SHP77 (cell line): ENCODE data around the gene ADM5.

Experiments
- DNase-seq, 2 experiments: peaks; one replicate each; lab custom pipeline; 2025; lab: John Stamatoyannopoulos, UW

ADM5 gene

GRCh38 chr19:49658566-49659442 is 30.6 kb upstream of the ADM5 start:
- DNase-seq, result no peak

GRCh38 chr19:49660338-49660961 is 28.9 kb upstream of the ADM5 start:
- DNase-seq, result no peak

DNA sequence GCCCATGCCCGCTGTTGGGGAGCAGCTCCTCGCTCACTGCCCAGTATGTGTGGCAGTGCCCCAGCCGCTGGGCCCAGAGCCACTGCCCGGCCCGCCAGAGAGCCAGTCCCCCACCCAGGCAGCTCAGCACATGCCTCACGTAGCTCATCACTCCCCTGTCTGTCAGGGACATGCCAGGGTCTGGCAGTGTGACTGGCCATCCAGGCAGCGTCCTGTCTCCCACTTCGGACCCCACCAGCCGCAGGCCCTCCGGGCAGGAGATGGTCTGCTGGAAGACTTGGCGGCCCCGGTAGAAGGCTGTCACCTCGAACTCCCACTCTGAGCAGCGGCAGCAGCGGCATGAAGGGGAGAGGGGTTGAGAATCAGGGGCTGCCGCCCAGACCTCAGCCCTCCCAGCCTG is 27.4 kb upstream of the ADM5 start:
- no peak for DNase-seq

- no peak for DNase-seq
Observed at GRCh38 chr19:49663224-49663623, 26.2 kb upstream of the ADM5 start.

DNA sequence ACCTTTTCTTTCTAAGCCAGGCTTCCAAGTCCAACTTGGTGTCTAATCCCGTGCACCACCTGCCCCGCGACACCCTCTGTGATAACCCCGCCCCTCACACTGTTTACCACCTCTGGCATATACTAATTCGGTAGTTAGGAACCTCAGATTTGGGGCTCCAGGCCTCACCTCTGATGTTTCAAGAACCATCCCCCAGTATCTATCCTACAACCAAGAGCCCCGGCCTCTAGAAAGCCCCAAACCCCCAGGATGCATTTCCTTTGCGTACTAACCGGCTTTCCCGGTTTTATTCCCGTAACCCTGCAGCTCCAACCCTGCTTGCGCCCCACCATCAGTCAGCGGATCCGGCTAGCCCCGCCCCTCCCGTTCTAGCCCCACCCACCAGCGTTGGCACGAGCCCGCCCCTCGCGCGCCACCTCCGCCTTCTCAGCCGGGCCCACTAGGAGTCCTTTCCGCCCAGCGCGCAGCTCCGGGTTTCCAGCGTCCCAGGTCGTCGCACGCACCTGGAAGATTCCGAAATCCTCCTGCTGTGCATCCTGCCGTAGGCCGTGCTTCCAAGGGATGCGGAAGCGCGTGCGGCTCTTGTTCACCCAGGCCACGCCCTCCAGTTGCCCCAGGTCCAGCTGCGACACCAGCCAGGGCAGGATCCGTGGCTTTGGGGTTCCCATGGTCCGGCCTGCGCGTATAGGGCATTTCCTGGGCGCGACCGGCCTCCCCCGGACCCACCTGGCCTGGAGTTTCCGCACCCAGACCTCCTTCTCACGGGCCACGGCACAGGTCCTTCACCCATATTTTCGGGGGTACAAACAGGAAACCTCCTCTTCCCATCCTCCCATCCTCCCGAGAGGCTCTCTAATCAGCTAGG is 25.0 kb upstream of the ADM5 start:
- peak; percentile 56 to 75 for DNase-seq

DNA sequence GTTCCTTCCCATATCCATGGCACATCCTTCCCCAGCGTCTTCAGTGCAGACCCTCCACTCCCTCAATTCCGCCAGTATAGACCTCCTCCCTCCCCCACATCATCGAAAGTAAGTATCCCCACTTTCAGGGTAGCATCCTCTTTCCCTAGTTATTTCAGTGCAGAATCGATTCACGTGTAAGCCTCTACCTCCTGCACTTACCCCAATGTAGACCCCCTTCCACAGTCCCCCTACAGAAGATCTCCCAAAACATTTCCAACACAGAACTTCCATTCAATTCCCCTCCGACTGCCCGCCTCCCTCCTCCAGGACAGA is 24.4 kb upstream of the ADM5 start:
- DNase-seq, result no peak

GRCh38 chr19:49665351-49666119 is 23.9 kb upstream of the ADM5 start, which contains the start of the genes BCL2L12 and IRF3:
BCL2L12 (plus strand) TSS chr19:49665933; CDS start chr19:49666693, 760 bp downstream.
IRF3 (minus strand) TSS chr19:49665857; CDS start chr19:49664838, 1,019 bp downstream.
- peak; percentile 74 to 87 for DNase-seq

DNA sequence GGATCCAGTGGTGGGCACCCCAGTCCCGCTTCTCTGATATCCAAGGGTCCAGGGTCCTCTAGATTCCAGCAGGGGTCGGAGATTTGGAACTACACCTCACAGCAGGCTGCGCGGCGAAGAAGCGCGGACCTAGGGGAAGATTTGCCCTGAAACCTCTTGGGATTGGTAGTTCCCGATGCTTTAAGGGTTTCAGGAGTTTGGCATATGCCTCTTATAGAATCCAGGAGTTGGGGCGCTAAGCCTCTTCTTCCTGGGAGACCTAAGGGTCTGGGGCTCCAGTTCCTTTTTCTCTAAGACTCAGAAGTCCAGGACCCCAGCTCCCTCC is 23.3 kb upstream of the ADM5 start:
- no peak for DNase-seq

DNA sequence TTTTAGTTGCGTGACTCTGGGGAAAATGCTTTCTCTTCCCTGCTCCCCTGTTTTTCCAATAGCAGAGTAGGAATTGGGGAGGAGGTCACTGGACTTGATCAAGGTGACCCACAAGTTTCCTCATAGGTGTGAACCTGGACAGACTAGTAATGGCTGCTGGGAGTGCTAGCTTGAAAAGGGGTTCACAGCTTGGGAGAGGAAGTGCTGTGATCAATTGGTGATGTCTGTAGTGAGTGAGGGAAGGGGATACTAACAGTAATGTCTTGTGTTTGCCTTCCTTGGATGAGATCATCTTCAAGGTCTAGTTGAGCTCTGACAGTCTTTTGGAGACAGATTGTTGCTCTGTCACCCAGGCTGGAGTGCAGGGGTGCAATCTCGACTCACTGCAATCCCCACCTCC is 21.9 kb upstream of the ADM5 start:
- no peak for DNase-seq

DNA sequence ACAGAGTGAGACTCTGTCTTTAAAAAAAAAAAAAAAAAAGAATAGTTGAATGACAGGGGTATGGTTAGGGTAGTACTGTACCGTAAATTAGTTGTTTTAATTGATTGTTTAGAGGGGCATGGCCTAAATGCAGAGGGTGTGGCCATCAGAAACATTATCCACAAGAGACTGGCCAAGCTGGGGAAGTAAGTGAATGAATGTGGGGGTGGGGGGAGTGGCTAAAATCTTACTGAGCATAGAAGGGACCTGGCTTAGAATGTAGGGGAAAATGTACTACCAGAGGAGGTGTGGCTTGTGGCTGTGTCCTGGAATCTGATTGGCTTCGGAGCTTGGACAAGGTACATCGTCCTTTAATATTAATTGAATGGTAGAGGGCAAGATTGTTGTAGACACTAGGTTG is 19.9 kb upstream of the ADM5 start:
- DNase-seq, result no peak

GRCh38 chr19:49672131-49672919 is 17.1 kb upstream of the ADM5 start:
- peak; percentile 82 to 87 for DNase-seq

GRCh38 chr19:49676136-49676783 is 13.1 kb upstream of the ADM5 start:
- peak; percentile 86 to 90 for DNase-seq

GRCh38 chr19:49676784-49677230 is 12.6 kb upstream of the ADM5 start:
- DNase-seq, result peak; percentile 99 to 100

GRCh38 chr19:49677231-49677900 is 12.0 kb upstream of the ADM5 start, which contains the start of gene PRMT1:
PRMT1 (plus strand) TSS chr19:49677271; CDS start chr19:49677281, 10 bp downstream.
- DNase-seq, result no peak

- peak in 1 of 2 experiments; percentile 33 for DNase-seq
Observed at GRCh38 chr19:49677901-49678674, 11.3 kb upstream of the ADM5 start.

- DNase-seq, result no peak
Observed at GRCh38 chr19:49678985-49679770, 10.2 kb upstream of the ADM5 start.

DNA sequence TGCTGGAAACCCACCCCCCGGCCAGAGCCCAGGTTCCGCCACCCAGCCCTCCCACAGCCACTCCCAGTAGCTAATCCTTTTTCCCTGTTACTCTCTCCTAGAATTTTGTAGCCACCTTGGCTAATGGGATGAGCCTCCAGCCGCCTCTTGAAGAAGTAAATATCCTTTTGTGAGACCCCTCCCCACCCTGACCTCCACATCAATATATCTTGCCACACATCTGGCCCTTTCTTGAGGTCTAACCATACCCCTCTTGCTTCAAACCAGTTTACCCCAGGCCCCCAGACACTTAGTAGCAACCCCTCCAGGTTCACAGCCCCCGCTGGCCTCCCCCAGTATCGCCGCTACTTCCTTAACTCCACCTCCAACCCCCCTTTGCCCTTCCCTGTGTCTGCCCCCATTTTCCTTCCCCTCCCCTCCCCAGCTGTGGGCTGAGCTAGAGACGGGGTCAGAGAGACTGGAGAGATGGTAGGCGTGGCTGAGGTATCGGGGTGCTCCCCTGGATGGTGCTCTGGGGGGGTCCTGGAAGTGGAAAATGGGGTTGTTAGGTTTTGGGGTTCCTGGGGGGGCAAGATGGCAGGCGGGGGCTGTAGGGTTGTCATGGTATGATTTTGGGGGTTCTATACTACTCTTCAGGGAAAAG is 9.5 kb upstream of the ADM5 start:
- no peak for DNase-seq
